H1 (cell line): ENCODE results near the gene CCDC136. TPM values are rescaled to one million over a fixed set of nuclear protein-coding genes. Genes with fewer than 3 reads are reported as not detected.

Experiments used
- CTCF ChIA-PET: fragments of 300-600 bp; sonication (Branson Sonifier 250); formaldehyde crosslinking; loops from one replicate; lab custom pipeline; 2021; ENCODE audit not compliant: partially characterized antibody; lab: Charles Lee
- POLR2A ChIA-PET: fragments of 300-600 bp; sonication (Branson Sonifier 250); formaldehyde crosslinking; loops from one replicate; lab custom pipeline; 2021; ENCODE audit warnings: inconsistent platforms; ENCODE audit not compliant: partially characterized antibody; lab: Charles Lee
- DNase-seq, 2 experiments: peaks; one replicate each; pipeline versions ENCODE4 v3.0.0 to v3.0.0-alpha.2; 2010 to 2022; ENCODE audit warnings: low spot score in 2 of 2, low read depth in 1 of 2, mixed read lengths in 1 of 2
- FAIRE-seq: peaks from 2 replicates; lab custom pipeline; 2011; peaks lifted over from hg19 to GRCh38; lab: Jason Lieb, UNC
- H2AFZ ChIP-seq: 2 replicates; pipeline ENCODE4 v1.8.1; 2012; ENCODE audit warnings: low read length, inconsistent platforms
- H2AK5ac ChIP-seq: 2 replicates; pipeline ENCODE4 v1.6.1; 2013; ENCODE audit warnings: low read depth, low read length
- H2BK120ac ChIP-seq: replicated peaks from 2 replicates; pipeline ENCODE3; 2013; ENCODE audit warnings: low read depth, low read length, inconsistent platforms
- H2BK12ac ChIP-seq: 2 replicates; pipeline ENCODE4 v1.6.1; 2013; ENCODE audit warnings: low read depth, low read length
- H2BK15ac ChIP-seq: 2 replicates; pipeline ENCODE4 v1.6.1; 2013; ENCODE audit warnings: low read length
- H2BK20ac ChIP-seq: 2 replicates; pipeline ENCODE4 v1.6.1; 2013; ENCODE audit warnings: low read length
- H2BK5ac ChIP-seq: 2 replicates; pipeline ENCODE4 v1.6.1; 2013; ENCODE audit warnings: low read depth, low read length
- H3K14ac ChIP-seq: 2 replicates; pipeline ENCODE4 v1.6.1; 2013; ENCODE audit warnings: inconsistent platforms; ENCODE audit not compliant: insufficient read length
- H3K18ac ChIP-seq: 2 replicates; pipeline ENCODE4 v1.6.1; 2013; ENCODE audit warnings: low read length; ENCODE audit errors: extremely low read depth
- H3K23ac ChIP-seq: 2 replicates; pipeline ENCODE4 v1.6.1; 2013; ENCODE audit warnings: inconsistent platforms; ENCODE audit not compliant: insufficient read length
- H3K23me2 ChIP-seq: 2 replicates; pipeline ENCODE4 v1.6.1; 2013; ENCODE audit warnings: low read depth, low read length
- H3K27ac ChIP-seq: 2 replicates; pipeline ENCODE4 v1.6.1; 2011; ENCODE audit warnings: low read depth, low read length, inconsistent platforms
- H3K27me3 ChIP-seq, 4 experiments: replicated peaks in 1 of 4; 1 replicate in 1 of 4; 2 replicates in 3 of 4; pipeline versions ENCODE4 v1.6.1 to v1.8.1; 2011 to 2013; ENCODE audit warnings: low read length in 3 of 4, mild to moderate bottlenecking in 3 of 4, inconsistent platforms in 2 of 4, mixed read lengths in 2 of 4, moderate library complexity in 1 of 4; ENCODE audit not compliant: control insufficient read depth in 3 of 4, insufficient read depth in 3 of 4; ENCODE audit errors: extremely low read depth in 1 of 4
- H3K36me3 ChIP-seq, 4 experiments: 2 replicates each; pipeline versions ENCODE4 v1.6.1 to v1.8.1; 2011 to 2013; ENCODE audit warnings: mild to moderate bottlenecking in 4 of 4, low read length in 3 of 4, moderate library complexity in 2 of 4, control low read depth in 1 of 4, inconsistent platforms in 1 of 4; ENCODE audit not compliant: insufficient read depth in 4 of 4, control insufficient read depth in 2 of 4
- H3K4ac ChIP-seq: replicated peaks from 2 replicates; pipeline ENCODE3; 2013; ENCODE audit warnings: low read length, low read depth, mixed read lengths, inconsistent platforms; ENCODE audit not compliant: insufficient read length
- H3K4me1 ChIP-seq, 4 experiments: replicated peaks in 1 of 4; 1 replicate in 1 of 4; 2 replicates in 3 of 4; pipeline versions ENCODE4 v1.6.1 to v1.8.1; 2011 to 2013; ENCODE audit warnings: low read length in 3 of 4, inconsistent platforms in 2 of 4, mixed read lengths in 1 of 4; ENCODE audit not compliant: insufficient read depth in 4 of 4, control insufficient read depth in 3 of 4
- H3K4me2 ChIP-seq, 2 experiments: 2 replicates each; pipeline versions ENCODE4 v1.6.1 to v1.8.1; 2011 to 2013; ENCODE audit warnings: low read depth in 2 of 2, low read length in 2 of 2, control low read depth in 1 of 2, inconsistent platforms in 1 of 2, mild to moderate bottlenecking in 1 of 2; ENCODE audit not compliant: insufficient read depth in 1 of 2
- H3K4me3 ChIP-seq, 4 experiments: fragments of 200-600, 300-600 bp in 1 of 4; sonication (generic), shearing (Covaris generic), sonication (Bioruptor Twin) in 1 of 4; 2 replicates each; pipeline versions ENCODE4 v1.5.1 to v1.8.1; 2011 to 2016; ENCODE audit warnings: low read length in 4 of 4, low read depth in 3 of 4, control low read depth in 2 of 4, inconsistent platforms in 2 of 4, mild to moderate bottlenecking in 2 of 4, mixed read lengths in 1 of 4, moderate library complexity in 1 of 4; ENCODE audit not compliant: insufficient read depth in 2 of 4; ENCODE audit errors: extremely low read depth in 1 of 4
- H3K56ac ChIP-seq: replicated peaks from 2 replicates; pipeline ENCODE3; 2013; ENCODE audit warnings: low read depth, mild to moderate bottlenecking, mixed read lengths, low read length, inconsistent platforms; ENCODE audit not compliant: insufficient read length
- H3K79me1 ChIP-seq: 2 replicates; pipeline ENCODE4 v1.6.1; 2013; ENCODE audit warnings: low read depth, low read length, control low read depth
- H3K79me2 ChIP-seq, 2 experiments: 2 replicates each; pipeline versions ENCODE4 v1.6.1 to v1.8.1; 2012 to 2013; ENCODE audit warnings: low read length in 2 of 2, mild to moderate bottlenecking in 2 of 2, inconsistent platforms in 1 of 2; ENCODE audit not compliant: insufficient read depth in 2 of 2, control insufficient read depth in 1 of 2
- H3K9ac ChIP-seq, 4 experiments: replicated peaks in 1 of 4; 1 replicate in 1 of 4; 2 replicates in 3 of 4; pipeline versions ENCODE4 v1.6.1 to v1.8.1; 2011 to 2013; ENCODE audit warnings: low read depth in 3 of 4, low read length in 3 of 4, control low read depth in 2 of 4, mild to moderate bottlenecking in 2 of 4, moderate library complexity in 2 of 4, inconsistent platforms in 1 of 4; ENCODE audit errors: extremely low read depth in 1 of 4
- H3K9me3 ChIP-seq, 2 experiments: 2 replicates each; pipeline versions ENCODE4 v1.6.1 to v1.8.1; 2012 to 2013; ENCODE audit warnings: mild to moderate bottlenecking in 2 of 2, moderate library complexity in 2 of 2, control low read depth in 1 of 2, inconsistent platforms in 1 of 2, low read depth in 1 of 2, low read length in 1 of 2, mixed read lengths in 1 of 2; ENCODE audit not compliant: insufficient read depth in 2 of 2
- H4K20me1 ChIP-seq, 2 experiments: replicated peaks in 1 of 2; 2 replicates each; pipeline versions ENCODE3 to v1.8.1; 2011 to 2013; ENCODE audit warnings: inconsistent platforms in 2 of 2, low read length in 2 of 2, mild to moderate bottlenecking in 1 of 2; ENCODE audit not compliant: insufficient read depth in 2 of 2, control insufficient read depth in 1 of 2
- H4K5ac ChIP-seq: 2 replicates; pipeline ENCODE4 v1.6.1; 2013; ENCODE audit warnings: low read length, low read depth, mixed read lengths, inconsistent platforms; ENCODE audit not compliant: insufficient read length
- H4K8ac ChIP-seq: 2 replicates; pipeline ENCODE4 v1.8.0; 2013; ENCODE audit warnings: mild to moderate bottlenecking, moderate library complexity, low read length, inconsistent platforms; ENCODE audit not compliant: insufficient read depth; ENCODE audit errors: extremely low read depth
- H4K91ac ChIP-seq: replicated peaks from 2 replicates; pipeline ENCODE3; 2013; ENCODE audit warnings: low read length, mixed read lengths, inconsistent platforms; ENCODE audit not compliant: insufficient read length
- CBX8 ChIP-seq: fragments of 300-800, 300-1000 bp; sonication (generic); IDR thresholded peaks from 2 replicates; pipeline ENCODE4 v1.7.1; 2016; ENCODE audit warnings: low read depth, low read length, borderline replicate concordance
- CHD1 ChIP-seq: IDR thresholded peaks from 2 replicates; pipeline ENCODE4 v1.6.1; 2012; ENCODE audit warnings: low read depth, low read length, improper control_type of control experiment
- CTBP2 ChIP-seq: IDR thresholded peaks from 2 replicates; pipeline ENCODE4 v1.7.0; 2011; ENCODE audit warnings: borderline replicate concordance, mild to moderate bottlenecking, moderate library complexity, mixed read lengths, low read length; ENCODE audit not compliant: insufficient read depth, insufficient read length
- CTCF ChIP-seq, 3 experiments: IDR thresholded peaks; 1 replicate in 2 of 3; 2 replicates in 1 of 3; pipeline versions ENCODE4 v1.5.1 to v1.6.1; 2011; ENCODE audit warnings: low read length in 3 of 3, mild to moderate bottlenecking in 3 of 3, inconsistent platforms in 2 of 3, low read depth in 1 of 3, moderate library complexity in 1 of 3; ENCODE audit not compliant: insufficient read depth in 1 of 3; ENCODE audit errors: control extremely low read depth in 1 of 3
- NANOG ChIP-seq: IDR thresholded peaks from 2 replicates; pipeline ENCODE4 v1.6.1; 2011; ENCODE audit warnings: low read length, low read depth, mild to moderate bottlenecking, inconsistent platforms; ENCODE audit not compliant: insufficient read depth, poor library complexity, severe bottlenecking
- RAD21 ChIP-seq, 2 experiments: IDR thresholded peaks in 1 of 2; conservative IDR thresholded peaks in 1 of 2; 2 replicates each; pipeline ENCODE4 v1.6.1; 2011; ENCODE audit warnings: low read depth in 2 of 2, low read length in 2 of 2, improper control_type of control experiment in 1 of 2, inconsistent platforms in 1 of 2, mild to moderate bottlenecking in 1 of 2, moderate library complexity in 1 of 2
- RFX5 ChIP-seq: IDR thresholded peaks from 2 replicates; pipeline ENCODE4 v1.6.1; 2011; ENCODE audit warnings: low read depth, low read length, improper control_type of control experiment, borderline replicate concordance
- RNF2 ChIP-seq: fragments of 200-900, 300-1000 bp; sonication (generic); IDR thresholded peaks from 2 replicates; pipeline ENCODE4 v1.7.1; 2016; ENCODE audit warnings: borderline replicate concordance, low read depth, mild to moderate bottlenecking, antibody characterized with exemption, low read length; ENCODE audit not compliant: poor library complexity, severe bottlenecking; ENCODE audit errors: missing control alignments
- SIX5 ChIP-seq: IDR thresholded peaks from 2 replicates; pipeline ENCODE4 v1.6.1; 2011; ENCODE audit warnings: mild to moderate bottlenecking, low read depth, low read length
- SP1 ChIP-seq: IDR thresholded peaks from 2 replicates; pipeline ENCODE4 v1.6.1; 2011; ENCODE audit warnings: low read depth, low read length
- WGBS, 2 experiments: shearing (Covaris generic) in 1 of 2; methylation state at CpG; one replicate each; pipeline versions ENCODE4 v1.1.6 to v1.1.7; 2013 to 2015; ENCODE audit warnings: low lambda C conversion rate in 2 of 2, mixed read lengths in 2 of 2, inconsistent platforms in 1 of 2, low coverage in 1 of 2, missing lambda C conversion rate in 1 of 2; ENCODE audit not compliant: insufficient replicate concordance in 2 of 2, insufficient coverage in 1 of 2, insufficient read length in 1 of 2; ENCODE audit errors: extremely low coverage in 1 of 2, missing lambda C conversion rate in 1 of 2; 5-methylcytosine and 5-hydroxymethylcytosine counted together
- polyA plus RNA-seq, 7 experiments: library from polyadenylated mRNA; depleted of rRNA in 3 of 7; stranded (reverse) in 5 of 7; unstranded in 2 of 7; fragments of >200 nt in 5 of 7; fragments of 200-250 nt in 2 of 7; gene quantifications; 1 replicate in 5 of 7; 2 replicates in 1 of 7; 4 replicates in 1 of 7; pipeline versions ENCODE4 v1.2.1 to v1.2.3, GENCODE V29; 2011 to 2013; ENCODE audit warnings: missing spikeins in 2 of 7, mixed read lengths in 2 of 7
- total RNA-seq: library from RNA; stranded (reverse); fragmentation: NEBNext Ultra II Directional; extraction: Animal tissue kit (Norgen Biotek cat#: 25700); gene quantifications from 2 replicates; pipeline ENCODE4 v1.2.1, GENCODE V29; 2021

The CCDC136 gene
- total and polyA plus RNA-seq, 2 of the 8 experiments (the other 6 are each of a cell fraction or from before 2014, with no cell fraction given): 35.6 to 47.7 TPM

GRCh38 chr7:128785738-128786137 lies 6.0 kb upstream of the CCDC136 start:
- Histone ChIP-seq H3K9me3 (no peaks in the 10 kb centered on the region), H2BK15ac (no peak overlapping the region), H4K91ac (no peak overlapping the region), H3K9ac (no peak overlapping the region), H3K27me3 (no peaks in the 10 kb centered on the region; a peak in 1 of 7 replicates), H3K27ac (no peak overlapping the region), H3K4me3 (no peak overlapping the region), H2BK12ac (no peak overlapping the region), H3K23ac (no peak overlapping the region), H3K18ac (no peak overlapping the region), H3K4ac (no peak overlapping the region), H3K4me1 (peaks cover 0 to 5% (median 1%) of the 10 kb centered on the region in 4 experiments; a peak in 4 of 7 replicates), H4K20me1 (no peaks in the 10 kb centered on the region), H3K79me2 (no peaks in the 10 kb centered on the region), H2AK5ac (no peak overlapping the region), H4K8ac (no peak overlapping the region), H4K5ac (no peak overlapping the region), H2BK120ac (no peak overlapping the region), H3K23me2 (peaks cover 8% of the 10 kb centered on the region), H2BK5ac (no peak overlapping the region), H3K36me3 (no peaks in the 10 kb centered on the region), H3K79me1 (no peaks in the 10 kb centered on the region), H2AFZ (no peak overlapping the region), H2BK20ac (no peak overlapping the region), H3K4me2 (no peak overlapping the region), H3K14ac (no peak overlapping the region), H3K56ac (no peak overlapping the region)
- FAIRE-seq (no peak), DNase-seq (no peak)
- POLR2A ChIA-PET: interaction anchor here (1.4 to 1.7 kb wide), 2 partner anchors 10 to 26 kb away, joined by 3 read pairs; no protein-coding TSS in a partner anchor
- CTCF ChIA-PET: interaction anchor here (0.9 to 2.8 kb wide), 9 partner anchors 9 to 100 kb away, joined by 3 to 13 read pairs (median 4); no protein-coding TSS in a partner anchor
- WGBS, 2 experiments: 94% methylated on average over 3 of the region's 3 CpGs; no CpG with 5 or more reads in 1 of the 2 experiments
- TF ChIP-seq CTCF (IDR thresholded peaks at IDR 0.05; ENCODE audit: control extremely low read depth in 1 of 3, insufficient read depth in 1 of 3, low read depth in 1 of 3, low read length in 3 of 3) (no peak), SIX5 (no peak), SP1 (no peak), CHD1 (no peak), CTBP2 (no peak), RFX5 (no peak), CBX8 (no peak), RAD21 (IDR thresholded peaks at IDR 0.05 in 1 of 2, conservative IDR thresholded peaks at IDR 0.05 in 1 of 2; ENCODE audit: low read depth in 2 of 2, low read length in 2 of 2) (no peak), NANOG (no peak), RNF2 (no peak)
